BJ (cell line): ENCODE results near the gene GFOD2. TPM values are rescaled to one million over a fixed set of nuclear protein-coding genes. Genes with fewer than 3 reads are reported as not detected.

Source experiments
- CTCF ChIA-PET: fragments of 350-600 bp; formaldehyde crosslinking; extraction: SDS; loops from one replicate; lab custom pipeline; 2021; ENCODE audit warnings: antibody characterized with exemption, inconsistent platforms; lab: Yijun Ruan, JAX
- POLR2A ChIA-PET: fragments of 300-600 bp; sonication (Branson Sonifier 250); formaldehyde crosslinking; extraction: SDS; loops from one replicate; lab custom pipeline; 2021; ENCODE audit warnings: antibody characterized with exemption; lab: Charles Lee
- DNase-seq: peaks from one replicate; pipeline ENCODE4 v3.0.0-alpha.2; 2011; ENCODE audit warnings: low read depth
- H3K27me3 ChIP-seq: 2 replicates; pipeline ENCODE4 v1.6.0; 2011; ENCODE audit warnings: low read length; ENCODE audit not compliant: control insufficient read depth, insufficient read depth
- H3K36me3 ChIP-seq: 2 replicates; pipeline ENCODE4 v1.5.1; 2011; ENCODE audit warnings: low read length; ENCODE audit not compliant: control insufficient read depth, insufficient read depth
- H3K4me3 ChIP-seq: 2 replicates; pipeline ENCODE4 v1.5.1; 2011; ENCODE audit warnings: low read depth, mild to moderate bottlenecking, control low read depth, low read length
- polyA plus RNA-seq: library from polyadenylated mRNA; depleted of rRNA; stranded (reverse); fragments of >200 nt; gene quantifications from 2 replicates; pipeline ENCODE4 v1.2.3, GENCODE V29; 2011
- TF ChIP-seq, protein P1 (sequence below): IDR thresholded peaks from 2 replicates; pipeline ENCODE4 v1.5.1; 2011; ENCODE audit warnings: low read depth, mild to moderate bottlenecking, control low read depth, inconsistent platforms, low read length, moderate library complexity; ENCODE audit not compliant: insufficient read depth

Gene GFOD2
- polyA plus RNA-seq, 1 experiment, result 13.6 TPM

DNA sequence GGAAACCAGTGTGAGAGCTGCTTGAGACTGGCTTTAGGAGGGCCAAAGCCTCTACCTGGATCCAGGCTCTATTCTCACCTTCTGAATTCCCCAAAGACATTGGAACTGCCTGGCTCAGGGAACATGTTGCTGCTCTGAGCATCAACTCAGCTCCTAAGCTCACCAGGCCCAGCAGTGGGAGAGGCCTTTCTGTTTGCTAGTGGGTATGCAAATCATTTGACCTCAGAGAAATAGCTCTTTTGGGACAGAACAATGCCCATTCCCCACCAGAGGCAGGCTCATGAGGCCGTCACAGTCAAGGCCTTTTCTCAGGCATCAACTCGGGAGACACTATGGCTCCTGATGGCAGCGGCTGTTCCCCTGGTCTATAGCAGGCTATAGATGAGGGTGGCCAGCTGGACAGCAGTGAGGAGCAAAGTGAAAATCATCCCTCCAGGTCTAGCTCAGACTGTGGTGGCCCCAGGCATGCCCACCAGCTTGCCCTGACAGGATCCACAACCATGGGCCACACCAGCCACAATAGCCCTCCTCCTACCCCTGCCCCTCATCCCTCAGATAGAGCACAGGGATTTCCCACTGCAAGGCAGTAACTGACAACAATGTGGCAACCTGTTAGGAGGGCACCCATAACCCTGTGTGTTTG, 30.4 kb upstream of the GFOD2 start:
- DNase-seq, result no peak
- Histone ChIP-seq H3K27me3 (no peaks in the 10 kb centered on the region), H3K36me3 (peaks cover 4% of the 10 kb centered on the region; the same call in 1 of the 2 replicates), H3K4me3 (no peak overlapping the region)
- CTCF ChIA-PET, result interaction anchor here (1.5 to 2.5 kb wide), 2 partner anchors 7 to 67 kb away, joined by 4 to 7 read pairs; no protein-coding TSS in a partner anchor
- POLR2A ChIA-PET, result no interaction called here
- TF ChIP-seq, protein P1, sequence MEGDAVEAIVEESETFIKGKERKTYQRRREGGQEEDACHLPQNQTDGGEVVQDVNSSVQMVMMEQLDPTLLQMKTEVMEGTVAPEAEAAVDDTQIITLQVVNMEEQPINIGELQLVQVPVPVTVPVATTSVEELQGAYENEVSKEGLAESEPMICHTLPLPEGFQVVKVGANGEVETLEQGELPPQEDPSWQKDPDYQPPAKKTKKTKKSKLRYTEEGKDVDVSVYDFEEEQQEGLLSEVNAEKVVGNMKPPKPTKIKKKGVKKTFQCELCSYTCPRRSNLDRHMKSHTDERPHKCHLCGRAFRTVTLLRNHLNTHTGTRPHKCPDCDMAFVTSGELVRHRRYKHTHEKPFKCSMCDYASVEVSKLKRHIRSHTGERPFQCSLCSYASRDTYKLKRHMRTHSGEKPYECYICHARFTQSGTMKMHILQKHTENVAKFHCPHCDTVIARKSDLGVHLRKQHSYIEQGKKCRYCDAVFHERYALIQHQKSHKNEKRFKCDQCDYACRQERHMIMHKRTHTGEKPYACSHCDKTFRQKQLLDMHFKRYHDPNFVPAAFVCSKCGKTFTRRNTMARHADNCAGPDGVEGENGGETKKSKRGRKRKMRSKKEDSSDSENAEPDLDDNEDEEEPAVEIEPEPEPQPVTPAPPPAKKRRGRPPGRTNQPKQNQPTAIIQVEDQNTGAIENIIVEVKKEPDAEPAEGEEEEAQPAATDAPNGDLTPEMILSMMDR, result no peak

- ChIA-PET POLR2A (no interaction called here), CTCF (interaction anchor here (1.5 to 2.5 kb wide), 2 partner anchors 8 to 68 kb away, joined by 4 to 7 read pairs; no protein-coding TSS in a partner anchor)
- no peak for DNase-seq
- peaks cover 4% of the 10 kb centered on the region; the same call in 1 of the 2 replicates for H3K36me3 ChIP-seq
- TF ChIP-seq, protein P1, result no peak
- H3K4me3 ChIP-seq, result no peak overlapping the region
- H3K27me3 ChIP-seq, result no peaks in the 10 kb centered on the region
These were observed 29.7 kb upstream of the GFOD2 start for GRCh38 chr16:67748834-67749233.

DNA sequence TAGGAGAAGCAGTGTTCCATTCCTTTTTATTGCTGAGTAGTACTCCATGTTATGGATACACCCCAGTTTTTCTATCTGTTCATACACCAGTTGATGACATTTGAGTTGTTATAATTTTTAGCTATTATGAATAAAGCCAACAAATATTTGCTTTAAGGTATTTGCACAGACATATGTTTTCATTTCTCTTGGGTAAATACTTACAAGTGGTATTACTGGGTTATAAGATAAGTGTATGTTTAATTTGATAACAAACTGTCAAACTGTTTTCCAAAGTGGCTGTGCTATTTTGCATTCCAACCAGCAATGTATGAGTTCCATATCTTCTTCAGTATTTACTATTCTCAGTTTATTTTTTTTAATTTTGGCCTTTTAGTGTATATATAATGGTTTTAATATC, 27.7 kb upstream of the GFOD2 start:
- CTCF ChIA-PET, result no interaction called here
- POLR2A ChIA-PET, result no interaction called here
- DNase-seq, result no peak

DNA sequence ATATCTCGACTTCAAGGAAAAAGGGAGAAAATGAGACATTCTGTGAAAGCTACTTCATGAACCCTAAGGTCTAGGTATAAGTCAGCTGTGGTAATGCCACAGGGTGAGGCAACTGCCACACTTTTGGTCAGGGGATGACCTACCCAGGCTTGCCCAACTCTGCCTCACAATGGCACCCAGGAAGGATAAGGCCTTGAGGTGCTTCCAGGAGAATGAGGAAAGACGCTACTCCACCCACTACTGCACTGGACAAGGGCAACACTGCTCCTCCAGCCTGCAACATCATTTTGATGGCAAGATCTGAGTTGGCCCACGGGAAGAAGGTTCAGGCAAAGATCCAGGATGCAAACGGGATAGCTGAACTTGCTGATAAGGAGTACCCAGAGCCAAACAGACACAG, 22.0 kb upstream of the GFOD2 start:
- Histone ChIP-seq H3K4me3 (no peak overlapping the region), H3K36me3 (peaks cover 18% of the 10 kb centered on the region), H3K27me3 (no peaks in the 10 kb centered on the region)
- POLR2A ChIA-PET, result no interaction called here
- TF ChIP-seq, protein P1, result no peak
- DNase-seq, result no peak
- CTCF ChIA-PET, result interaction anchor here (1.0 kb wide), 1 partner anchor 16 kb away, joined by 3 read pairs; no protein-coding TSS in a partner anchor

More for the DNA sequence above, 27.7 kb upstream of the GFOD2 start:
- TF ChIP-seq, protein P1, result no peak
- no peaks in the 10 kb centered on the region for H3K27me3 ChIP-seq
- H3K4me3 ChIP-seq, result no peak overlapping the region
- peaks cover 16% of the 10 kb centered on the region for H3K36me3 ChIP-seq

DNA sequence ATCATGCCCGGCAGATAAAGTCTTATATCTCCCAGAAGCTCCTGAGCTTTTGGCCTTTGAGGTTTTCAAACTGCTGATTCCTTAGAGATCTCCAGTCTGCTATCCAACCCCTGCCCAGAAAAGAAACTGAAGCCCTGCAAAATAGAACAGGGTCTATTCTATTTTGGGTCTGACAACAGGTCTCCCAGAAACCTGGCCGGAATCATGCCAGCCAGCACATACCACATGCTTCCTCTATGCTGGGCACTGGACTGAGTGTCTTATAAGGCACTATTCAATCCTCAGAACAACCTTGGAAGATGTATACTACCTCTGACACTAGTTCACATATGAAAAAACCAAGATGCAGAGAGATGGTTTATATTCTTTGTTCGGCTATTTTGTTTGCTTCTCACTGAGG, 21.3 kb upstream of the GFOD2 start:
- no peak overlapping the region for H3K4me3 ChIP-seq
- no peaks in the 10 kb centered on the region for H3K27me3 ChIP-seq
- no peak for DNase-seq
- ChIA-PET CTCF (no interaction called here), POLR2A (no interaction called here)
- peaks cover 18% of the 10 kb centered on the region for H3K36me3 ChIP-seq
- TF ChIP-seq, protein P1, result no peak
